ENCODE data around the gene TBC1D22A.

TBC1D22A gene

GRCh38 chr22:47057916-47058585 lies 295.6 kb downstream of the TBC1D22A start:
- no peak overlapping the region for H3K4me3 ChIP-seq
- DNase-seq (ENCODE audit: low spot score) = no peak
- no peak for TF ChIP-seq CTCF (IDR thresholded peaks at IDR 0.05)

GRCh38 chr22:47059076-47059475 lies 296.6 kb downstream of the TBC1D22A start:
- TF ChIP-seq CTCF (IDR thresholded peaks at IDR 0.05) = no peak
- Histone ChIP-seq H3K4me3 (no peak overlapping the region), H3K27ac (no peak overlapping the region)
- DNase-seq (ENCODE audit: low spot score) = no peak

More at GRCh38 chr22:47057916-47058585, 295.6 kb downstream of the TBC1D22A start:
- H3K27ac ChIP-seq = no peak overlapping the region

GRCh38 chr22:47059701-47060161 lies 297.3 kb downstream of the TBC1D22A start:
- Histone ChIP-seq H3K27ac (no peak overlapping the region), H3K4me3 (no peak overlapping the region)
- DNase-seq (ENCODE audit: low spot score) = no peak
- no peak for TF ChIP-seq CTCF (IDR thresholded peaks at IDR 0.05)

GRCh38 chr22:47060718-47061117 lies 298.3 kb downstream of the TBC1D22A start:
- peak; percentile 45 for DNase-seq (ENCODE audit: low spot score)
- no peak for TF ChIP-seq CTCF (IDR thresholded peaks at IDR 0.05)
- H3K27ac ChIP-seq = no peak overlapping the region
- no peak overlapping the region for H3K4me3 ChIP-seq

GRCh38 chr22:47061226-47061625 lies 298.8 kb downstream of the TBC1D22A start:
- peak; percentile 45 for DNase-seq (ENCODE audit: low spot score)
- H3K4me3 ChIP-seq = no peak overlapping the region
- no peak for TF ChIP-seq CTCF (IDR thresholded peaks at IDR 0.05)
- H3K27ac ChIP-seq = no peak overlapping the region

GRCh38 chr22:47062126-47062525 lies 299.7 kb downstream of the TBC1D22A start:
- H3K27ac ChIP-seq = no peak overlapping the region
- no peak overlapping the region for H3K4me3 ChIP-seq
- TF ChIP-seq CTCF (IDR thresholded peaks at IDR 0.05) = no peak
- DNase-seq (ENCODE audit: low spot score) = peak; percentile 52

GRCh38 chr22:47063071-47063509 lies 300.6 kb downstream of the TBC1D22A start:
- peak; percentile 59 for DNase-seq (ENCODE audit: low spot score)
- TF ChIP-seq CTCF (IDR thresholded peaks at IDR 0.05) = no peak
- H3K27ac ChIP-seq = no peak overlapping the region
- no peak overlapping the region for H3K4me3 ChIP-seq
